ENCODE measurements around the gene WDR83. TPM values are rescaled to one million over a fixed set of nuclear protein-coding genes. Genes with fewer than 3 reads are reported as not detected.

WDR83 gene
- total RNA-seq, 1 donor from 2014 or later: 11.0 TPM

GRCh38 chr19:12689581-12690216, 23.1 kb downstream of the WDR83 start:
- Histone ChIP-seq H3K27ac (no peak overlapping the region), H3K36me3 (no peaks in the 10 kb centered on the region), H3K4me3 (no peak overlapping the region), H2AFZ (replicated peaks) (no peak overlapping the region), H3K9ac (no peak overlapping the region), H3K79me2 (ENCODE audit: low read depth) (no peaks in the 10 kb centered on the region), H3K4me1 (no peaks in the 10 kb centered on the region), H4K20me1 (ENCODE audit: low read depth) (no peaks in the 10 kb centered on the region), H3K4me2 (no peak overlapping the region), H3K27me3 (no peaks in the 10 kb centered on the region), H3K9me3 (ENCODE audit: low read depth) (no peaks in the 10 kb centered on the region), H3F3A (ENCODE audit: low read depth) (no peaks in the 10 kb centered on the region)
- DNase-seq (ENCODE audit: low spot score): no peak
- no peak overlapping the region for H3K4me3 Mint-ChIP-seq
- no peaks in the 10 kb centered on the region for H3K27me3 Mint-ChIP-seq (ENCODE audit: insufficient read depth, low read depth)
- no peak for TF ChIP-seq CTCF (IDR thresholded peaks at IDR 0.05)
- no peak for TF ChIP-seq EZH2 (IDR thresholded peaks at IDR 0.05)
- no peak for TF ChIP-seq EZH2phosphoT487 (IDR thresholded peaks at IDR 0.05)
- no peak overlapping the region for H3K27ac Mint-ChIP-seq
- peaks cover 3% of the 10 kb centered on the region for H3K36me3 Mint-ChIP-seq
- no peaks in the 10 kb centered on the region for H3K4me1 Mint-ChIP-seq
- H3K9me3 Mint-ChIP-seq: no peaks in the 10 kb centered on the region

GRCh38 chr19:12692960-12693359, 26.4 kb downstream of the WDR83 start:
- H3K9me3 ChIP-seq (ENCODE audit: low read depth): no peaks in the 10 kb centered on the region
- H3K4me3 ChIP-seq: no peak overlapping the region
- H3K9ac ChIP-seq: no peak overlapping the region
- no peaks in the 10 kb centered on the region for H3K36me3 ChIP-seq
- Mint-ChIP-seq H3K27me3 (ENCODE audit: insufficient read depth, low read depth) (no peaks in the 10 kb centered on the region), H3K4me1 (peaks cover 5% of the 10 kb centered on the region), H3K36me3 (peaks cover 3% of the 10 kb centered on the region), H3K4me3 (no peak overlapping the region), H3K27ac (no peak overlapping the region), H3K9me3 (no peaks in the 10 kb centered on the region)
- no peaks in the 10 kb centered on the region for H3K79me2 ChIP-seq (ENCODE audit: low read depth)
- H3F3A ChIP-seq (ENCODE audit: low read depth): peaks cover 15% of the 10 kb centered on the region
- no peaks in the 10 kb centered on the region for H4K20me1 ChIP-seq (ENCODE audit: low read depth)
- H3K4me1 ChIP-seq: peaks cover 7% of the 10 kb centered on the region
- H2AFZ ChIP-seq (replicated peaks): no peak overlapping the region
- no peaks in the 10 kb centered on the region for H3K27me3 ChIP-seq
- no peak overlapping the region for H3K27ac ChIP-seq
- H3K4me2 ChIP-seq: no peak overlapping the region
- DNase-seq (ENCODE audit: low spot score): no peak
- no peak for TF ChIP-seq EZH2 (IDR thresholded peaks at IDR 0.05)
- TF ChIP-seq EZH2phosphoT487 (IDR thresholded peaks at IDR 0.05): no peak
- no peak for TF ChIP-seq CTCF (IDR thresholded peaks at IDR 0.05)

- H3K36me3 Mint-ChIP-seq: peaks cover 3% of the 10 kb centered on the region
- peaks cover 2% of the 10 kb centered on the region for H3K27me3 Mint-ChIP-seq (ENCODE audit: insufficient read depth, low read depth)
- H3K9me3 Mint-ChIP-seq: no peaks in the 10 kb centered on the region
- H3K4me3 Mint-ChIP-seq: peak overlapping the region; percentile 75
- H3K4me2 ChIP-seq: no peak overlapping the region
- no peak overlapping the region for H3K9ac ChIP-seq
- no peaks in the 10 kb centered on the region for H3K9me3 ChIP-seq (ENCODE audit: low read depth)
- peaks cover 30% of the 10 kb centered on the region for H3F3A ChIP-seq (ENCODE audit: low read depth)
- no peaks in the 10 kb centered on the region for H4K20me1 ChIP-seq (ENCODE audit: low read depth)
- TF ChIP-seq CTCF (IDR thresholded peaks at IDR 0.05): no peak
- no peak for TF ChIP-seq EZH2phosphoT487 (IDR thresholded peaks at IDR 0.05)
- TF ChIP-seq EZH2 (IDR thresholded peaks at IDR 0.05): no peak
- no peaks in the 10 kb centered on the region for H3K27me3 ChIP-seq
- H3K27ac ChIP-seq: no peak overlapping the region
- H3K4me1 Mint-ChIP-seq: peaks cover 7% of the 10 kb centered on the region
- H2AFZ ChIP-seq (replicated peaks): no peak overlapping the region
- H3K4me1 ChIP-seq: peaks cover 7% of the 10 kb centered on the region
- H3K4me3 ChIP-seq: no peak overlapping the region
- DNase-seq (ENCODE audit: low spot score): no peak
- no peaks in the 10 kb centered on the region for H3K36me3 ChIP-seq
- H3K27ac Mint-ChIP-seq: no peak overlapping the region
- no peaks in the 10 kb centered on the region for H3K79me2 ChIP-seq (ENCODE audit: low read depth)
Measured at GRCh38 chr19:12694641-12695040, 28.0 kb downstream of the WDR83 start.
